22Rv1 (cell line): ENCODE measurements around the gene ABCG8.

ENCODE experiments used
- ZFX ChIP-seq: fragments of 450-650 bp; IDR thresholded peaks from 2 replicates; pipeline ENCODE4 v1.6.1; 2017; ENCODE audit warnings: antibody characterized with exemption, borderline replicate concordance
- TF ChIP-seq, protein P1 (sequence below): fragments of 450-650 bp; IDR thresholded peaks from 2 replicates; pipeline ENCODE4 v1.5.1; 2017; ENCODE audit warnings: mild to moderate bottlenecking

DNA sequence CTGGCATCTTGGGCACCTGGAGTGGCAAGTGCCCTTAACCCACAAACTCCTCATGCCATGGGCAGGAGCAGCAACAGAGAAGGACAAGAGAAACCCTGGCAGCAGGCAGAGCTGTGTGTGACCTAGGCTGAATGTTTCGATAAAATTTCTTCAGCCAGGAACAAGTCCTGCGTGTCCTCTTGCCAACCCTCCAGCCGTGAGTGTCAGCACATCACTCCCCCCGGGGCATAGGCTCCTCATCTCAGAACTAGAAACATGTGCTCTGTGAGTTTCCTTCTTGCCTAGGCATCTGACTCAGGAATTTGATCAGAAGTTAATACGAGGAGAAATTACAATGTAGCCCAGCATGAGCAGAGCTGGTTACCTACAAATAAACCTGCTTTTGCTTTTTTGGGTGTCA lies 2.2 kb downstream of the ABCG8 start:
- TF ChIP-seq, protein P1, sequence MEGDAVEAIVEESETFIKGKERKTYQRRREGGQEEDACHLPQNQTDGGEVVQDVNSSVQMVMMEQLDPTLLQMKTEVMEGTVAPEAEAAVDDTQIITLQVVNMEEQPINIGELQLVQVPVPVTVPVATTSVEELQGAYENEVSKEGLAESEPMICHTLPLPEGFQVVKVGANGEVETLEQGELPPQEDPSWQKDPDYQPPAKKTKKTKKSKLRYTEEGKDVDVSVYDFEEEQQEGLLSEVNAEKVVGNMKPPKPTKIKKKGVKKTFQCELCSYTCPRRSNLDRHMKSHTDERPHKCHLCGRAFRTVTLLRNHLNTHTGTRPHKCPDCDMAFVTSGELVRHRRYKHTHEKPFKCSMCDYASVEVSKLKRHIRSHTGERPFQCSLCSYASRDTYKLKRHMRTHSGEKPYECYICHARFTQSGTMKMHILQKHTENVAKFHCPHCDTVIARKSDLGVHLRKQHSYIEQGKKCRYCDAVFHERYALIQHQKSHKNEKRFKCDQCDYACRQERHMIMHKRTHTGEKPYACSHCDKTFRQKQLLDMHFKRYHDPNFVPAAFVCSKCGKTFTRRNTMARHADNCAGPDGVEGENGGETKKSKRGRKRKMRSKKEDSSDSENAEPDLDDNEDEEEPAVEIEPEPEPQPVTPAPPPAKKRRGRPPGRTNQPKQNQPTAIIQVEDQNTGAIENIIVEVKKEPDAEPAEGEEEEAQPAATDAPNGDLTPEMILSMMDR: no peak
- no peak for TF ChIP-seq ZFX
